DOHH2 (cell line): ENCODE data around the gene ZPLD1.

Source experiments
- CTCF ChIP-seq: fragments of 200-600 bp; sonication (generic); IDR thresholded peaks from one replicate; pipeline ENCODE4 v1.5.1; 2014; ENCODE audit warnings: antibody characterized with exemption, mild to moderate bottlenecking, low read depth, low read length; ENCODE audit not compliant: poor library complexity, severe bottlenecking
- EZH2phosphoT487 ChIP-seq: fragments of 200-600 bp; sonication (generic); IDR thresholded peaks from 2 replicates; pipeline ENCODE4 v1.6.1; 2017; ENCODE audit warnings: borderline replicate concordance, mild to moderate bottlenecking, antibody characterized with exemption, low read length, moderate library complexity, mixed read lengths

- TF ChIP-seq CTCF (no peak), EZH2phosphoT487 (no peak)
These were observed 7.0 kb downstream of the ZPLD1 start for GRCh38 chr3:102441832-102442231.
